Measurements from ENCODE around the gene PRSS27. TPM values are rescaled to one million over a fixed set of nuclear protein-coding genes. Genes with fewer than 3 reads are reported as not detected.

The PRSS27 gene
- total RNA-seq, 6 donors from 2014 or later = 0.91 to 8.1 (median 1.8) TPM

GRCh38 chr16:2757344-2757743 is 37.3 kb upstream of the PRSS27 start:
- no peaks in the 10 kb centered on the region for H3K27me3 ChIP-seq
- ATAC-seq (ENCODE audit: low FRiP score in 2 of 2) (no peak), DNase-seq (no peak)
- H3K4me1 ChIP-seq = peaks cover 32 to 42% (median 36%) of the 10 kb centered on the region in 4 donors
- H3K4me3 ChIP-seq = no peak overlapping the region
- WGBS, 2 donors = 76 to 82% methylated on average over 11 of the region's 11 CpGs
- no peaks in the 10 kb centered on the region for H3K9me3 ChIP-seq
- no peak overlapping the region for H3K27ac ChIP-seq
- no peak for TF ChIP-seq POLR2AphosphoS5 (IDR thresholded peaks at IDR 0.05)
- TF ChIP-seq, protein P1, sequence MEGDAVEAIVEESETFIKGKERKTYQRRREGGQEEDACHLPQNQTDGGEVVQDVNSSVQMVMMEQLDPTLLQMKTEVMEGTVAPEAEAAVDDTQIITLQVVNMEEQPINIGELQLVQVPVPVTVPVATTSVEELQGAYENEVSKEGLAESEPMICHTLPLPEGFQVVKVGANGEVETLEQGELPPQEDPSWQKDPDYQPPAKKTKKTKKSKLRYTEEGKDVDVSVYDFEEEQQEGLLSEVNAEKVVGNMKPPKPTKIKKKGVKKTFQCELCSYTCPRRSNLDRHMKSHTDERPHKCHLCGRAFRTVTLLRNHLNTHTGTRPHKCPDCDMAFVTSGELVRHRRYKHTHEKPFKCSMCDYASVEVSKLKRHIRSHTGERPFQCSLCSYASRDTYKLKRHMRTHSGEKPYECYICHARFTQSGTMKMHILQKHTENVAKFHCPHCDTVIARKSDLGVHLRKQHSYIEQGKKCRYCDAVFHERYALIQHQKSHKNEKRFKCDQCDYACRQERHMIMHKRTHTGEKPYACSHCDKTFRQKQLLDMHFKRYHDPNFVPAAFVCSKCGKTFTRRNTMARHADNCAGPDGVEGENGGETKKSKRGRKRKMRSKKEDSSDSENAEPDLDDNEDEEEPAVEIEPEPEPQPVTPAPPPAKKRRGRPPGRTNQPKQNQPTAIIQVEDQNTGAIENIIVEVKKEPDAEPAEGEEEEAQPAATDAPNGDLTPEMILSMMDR (IDR thresholded peaks at IDR 0.05) = no peak
- no peak for TF ChIP-seq EP300 (IDR thresholded peaks at IDR 0.05)
- TF ChIP-seq POLR2A (IDR thresholded peaks at IDR 0.05) = no peak
- peaks cover 42 to 62% (median 55%) of the 10 kb centered on the region in 4 donors for H3K36me3 ChIP-seq

- WGBS, 2 donors = 93 to 95% methylated on average over 30 of the region's 30 CpGs
- Histone ChIP-seq H3K4me1 (peaks cover 39 to 48% (median 41%) of the 10 kb centered on the region in 4 donors), H3K27me3 (no peaks in the 10 kb centered on the region), H3K9me3 (no peaks in the 10 kb centered on the region), H3K4me3 (no peak overlapping the region), H3K27ac (no peak overlapping the region), H3K36me3 (peaks cover 33 to 53% (median 46%) of the 10 kb centered on the region in 4 donors)
- no peak for ATAC-seq (ENCODE audit: low FRiP score in 2 of 2)
- peak in 1 of 2 donors; percentile 82 for DNase-seq
- TF ChIP-seq POLR2A (IDR thresholded peaks at IDR 0.05) (no peak), POLR2AphosphoS5 (IDR thresholded peaks at IDR 0.05) (no peak)
These were observed 36.4 kb upstream of the PRSS27 start for GRCh38 chr16:2756288-2757015.

DNA sequence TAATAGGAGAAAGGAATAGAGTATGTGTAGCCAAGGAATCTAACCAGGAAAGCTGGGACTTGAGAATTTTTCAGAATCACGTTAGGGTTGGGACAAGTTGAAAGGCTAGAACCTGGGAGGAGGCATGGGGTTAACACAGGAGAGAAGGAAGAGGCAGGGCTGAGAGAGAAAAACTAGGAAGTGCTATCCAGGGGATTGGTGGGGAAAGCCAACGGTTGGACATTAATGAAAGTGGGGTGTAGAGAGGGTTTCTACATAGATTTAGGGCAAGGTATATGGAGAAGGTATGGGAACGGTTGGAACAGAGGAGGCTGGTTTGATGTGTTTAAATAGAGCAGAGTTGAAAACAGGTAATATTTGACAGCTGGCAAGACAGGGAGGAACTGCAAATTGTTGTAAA is 35.1 kb upstream of the PRSS27 start:
- 18 to 20% methylated on average over 3 of the region's 3 CpGs for WGBS, 2 donors
- TF ChIP-seq, protein P1 (IDR thresholded peaks at IDR 0.05) = no peak
- TF ChIP-seq POLR2A (IDR thresholded peaks at IDR 0.05) (no peak), EP300 (IDR thresholded peaks at IDR 0.05) (no peak), POLR2AphosphoS5 (IDR thresholded peaks at IDR 0.05) (no peak)
- no peak for ATAC-seq (ENCODE audit: low FRiP score in 2 of 2)
- Histone ChIP-seq H3K4me1 (peaks cover 41 to 52% (median 45%) of the 10 kb centered on the region in 4 donors), H3K27me3 (no peaks in the 10 kb centered on the region), H3K36me3 (peaks cover 22 to 40% (median 33%) of the 10 kb centered on the region in 4 donors), H3K27ac (no peak overlapping the region), H3K4me3 (peak overlapping the region in 2 of 4 donors; percentile 68 to 91), H3K9me3 (no peaks in the 10 kb centered on the region)
- no peak for DNase-seq

DNA sequence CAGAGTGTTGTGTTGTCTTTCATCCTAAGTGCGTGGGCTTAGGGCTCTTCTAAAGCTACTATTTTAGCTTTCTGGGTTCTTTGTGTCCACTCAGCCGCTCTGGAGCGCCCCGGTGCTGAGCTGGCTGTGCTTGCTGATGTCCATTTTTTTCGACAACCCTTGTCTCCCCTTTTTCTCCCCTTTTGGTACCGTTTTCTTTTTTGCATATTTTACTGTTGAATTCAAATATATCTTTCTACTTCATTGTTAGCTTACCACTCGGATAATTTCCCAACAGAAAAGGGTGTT is 33.7 kb upstream of the PRSS27 start:
- DNase-seq = no peak
- TF ChIP-seq POLR2AphosphoS5 (IDR thresholded peaks at IDR 0.05) = no peak
- TF ChIP-seq, protein P1 (IDR thresholded peaks at IDR 0.05) = no peak
- TF ChIP-seq EP300 (IDR thresholded peaks at IDR 0.05) = no peak
- TF ChIP-seq POLR2A (IDR thresholded peaks at IDR 0.05) = no peak
- no peak for ATAC-seq (ENCODE audit: low FRiP score in 2 of 2)
- 0 to 1% methylated on average over 7 of the region's 7 CpGs for WGBS, 2 donors
- Histone ChIP-seq H3K4me1 (peaks cover 41 to 50% (median 45%) of the 10 kb centered on the region in 4 donors), H3K9me3 (no peaks in the 10 kb centered on the region), H3K27me3 (no peaks in the 10 kb centered on the region), H3K4me3 (peak overlapping the region; percentile 59 to 92 (median 80)), H3K36me3 (peaks cover 8 to 25% (median 18%) of the 10 kb centered on the region in 4 donors), H3K27ac (peak overlapping the region; percentile 94 to 100 (median 100))

GRCh38 chr16:2752850-2753732 is 33.1 kb upstream of the PRSS27 start:
- peaks cover 2 to 19% (median 12%) of the 10 kb centered on the region in 4 donors for H3K36me3 ChIP-seq
- H3K4me3 ChIP-seq = peak overlapping the region; percentile 59 to 92 (median 80)
- no peak for TF ChIP-seq POLR2AphosphoS5 (IDR thresholded peaks at IDR 0.05)
- TF ChIP-seq, protein P1 (IDR thresholded peaks at IDR 0.05) = no peak
- TF ChIP-seq EP300 (IDR thresholded peaks at IDR 0.05) = no peak
- no peak for TF ChIP-seq POLR2A (IDR thresholded peaks at IDR 0.05)
- H3K27ac ChIP-seq = peak overlapping the region; percentile 94 to 100 (median 100)
- ATAC-seq (ENCODE audit: low FRiP score in 2 of 2) = peak; percentile 76 to 88
- 0 to 1% methylated on average over 29 to 37 of the region's 82 CpGs for WGBS, 2 donors
- no peaks in the 10 kb centered on the region for H3K9me3 ChIP-seq
- no peaks in the 10 kb centered on the region for H3K27me3 ChIP-seq
- DNase-seq = peak; percentile 80 to 98
- H3K4me1 ChIP-seq = peaks cover 41 to 45% (median 45%) of the 10 kb centered on the region in 4 donors

Data from upper lobe of left lung (tissue), 6 donors.